K562 (cell line): ENCODE results near the gene MGAT4B. TPM values are rescaled to one million over a fixed set of nuclear protein-coding genes. Genes with fewer than 3 reads are reported as not detected.

Experiments
- GABPA ChIP-seq: fragments of 200-800 bp; sonication (Bioruptor generic); conservative IDR thresholded peaks from 2 replicates; pipeline ENCODE4 v1.6.1; 2016; ENCODE audit warnings: low read depth, missing genetic modification characterization, missing compliant biosample characterization
- HDAC8 ChIP-seq: fragments of 450-650 bp; IDR thresholded peaks from 2 replicates; pipeline ENCODE4 v1.6.1; 2016; ENCODE audit warnings: mild to moderate bottlenecking, missing genetic modification characterization, moderate library complexity, missing compliant biosample characterization
- HNRNPL ChIP-seq: fragments of 200-400 bp; formaldehyde crosslinking; IDR thresholded peaks from 2 replicates; pipeline ENCODE4 v1.6.1; 2017; ENCODE audit warnings: low read depth, mild to moderate bottlenecking, low read length
- KLF1 ChIP-seq: fragments of 450-650 bp; IDR thresholded peaks from 2 replicates; pipeline ENCODE4 v1.6.1; 2016; ENCODE audit warnings: missing genetic modification characterization, missing compliant biosample characterization
- NCOA6 ChIP-seq: fragments of 450-650 bp; IDR thresholded peaks from 2 replicates; pipeline ENCODE4 v1.6.1; 2017; ENCODE audit warnings: mild to moderate bottlenecking
- NR0B1 ChIP-seq: fragments of 450-650 bp; IDR thresholded peaks from one replicate; pipeline ENCODE4 v1.6.1; 2018; ENCODE audit warnings: mild to moderate bottlenecking, moderate library complexity; ENCODE audit not compliant: partially characterized antibody
- RBM25 ChIP-seq: fragments of 200-400 bp; formaldehyde crosslinking; IDR thresholded peaks from 2 replicates; pipeline ENCODE4 v1.6.1; 2018; ENCODE audit warnings: low read length, low read depth, moderate library complexity; ENCODE audit not compliant: severe bottlenecking
- SP2 ChIP-seq: IDR thresholded peaks from 2 replicates; pipeline ENCODE4 v1.6.1; 2011; ENCODE audit warnings: mild to moderate bottlenecking, low read depth, low read length, moderate library complexity; ENCODE audit not compliant: poor library complexity, severe bottlenecking; ENCODE audit errors: extremely low read depth
- ZC3H8 ChIP-seq: fragments of 450-650 bp; IDR thresholded peaks from 2 replicates; pipeline ENCODE4 v1.6.1; 2017
- ZNF232 ChIP-seq: sonication (generic); formaldehyde crosslinking; IDR thresholded peaks from 2 replicates; pipeline ENCODE4 v1.8.0; 2022; ENCODE audit warnings: mild to moderate bottlenecking, missing genetic modification reagents
- ZNF75A ChIP-seq: fragments of 450-650 bp; formaldehyde crosslinking; IDR thresholded peaks from 2 replicates; pipeline ENCODE4 v1.4.0; 2020; ENCODE audit warnings: mild to moderate bottlenecking
- polyA plus RNA-seq, 8 experiments: library from polyadenylated mRNA; depleted of rRNA in 4 of 8; stranded (reverse) in 5 of 8; unstranded in 3 of 8; fragments of >200 nt; fragmentation: Nextera tagmentation in 2 of 8; fragmentation: Illumina TruSeq in 1 of 8; extraction: Ambion mirVana in 2 of 8; extraction: Trizol in 1 of 8; gene quantifications; 2 replicates each; pipeline versions ENCODE4 v1.2.1 to v1.2.3, GENCODE V29; 2011 to 2014; ENCODE audit warnings: inconsistent platforms in 1 of 8, missing spikeins in 1 of 8
- total RNA-seq, 7 experiments: library from RNA; depleted of rRNA in 6 of 7; stranded (reverse); fragments of >200 nt in 6 of 7; fragmentation: Illumina TruSeq in 2 of 7; extraction: Trizol in 2 of 7; gene quantifications; 2 replicates each; pipeline versions ENCODE4 v1.2.1 to v1.2.3, GENCODE V29; 2011 to 2021; ENCODE audit warnings: low replicate concordance in 1 of 7
- TF ChIP-seq, protein P1 (sequence below): fragments of 250-450 bp; sonication (Bioruptor Pico); IDR thresholded peaks from 2 replicates; pipeline ENCODE4 v1.9.0; 2021; ENCODE audit warnings: mild to moderate bottlenecking
- TF ChIP-seq, protein P2 (sequence below): IDR thresholded peaks from 3 replicates; pipeline ENCODE4 v1.6.1; 2011; ENCODE audit warnings: borderline replicate concordance, mild to moderate bottlenecking; ENCODE audit not compliant: insufficient read length, insufficient read depth
- TF ChIP-seq, protein P3 (sequence below): fragments of 150-350 bp; conservative IDR thresholded peaks from 2 replicates; pipeline ENCODE4 v1.6.1; 2014; ENCODE audit warnings: low read length
- TF ChIP-seq, protein P4 (sequence below): fragments of 250-450 bp; sonication (Bioruptor Pico); IDR thresholded peaks from 2 replicates; pipeline ENCODE4 v1.8.0; 2021; ENCODE audit warnings: mild to moderate bottlenecking, moderate library complexity
- TF ChIP-seq, protein P5 (sequence below): sonication (generic); formaldehyde crosslinking; IDR thresholded peaks from 2 replicates; pipeline ENCODE4 v1.8.1; 2023; ENCODE audit warnings: mild to moderate bottlenecking, missing genetic modification reagents
- TF ChIP-seq, protein P6 (sequence below): sonication (generic); formaldehyde crosslinking; IDR thresholded peaks from 2 replicates; pipeline ENCODE4 v1.8.0; 2022; ENCODE audit warnings: mild to moderate bottlenecking, missing genetic modification reagents

The MGAT4B gene
- total and polyA plus RNA-seq, 9 of the 15 experiments (the other 6 are each of a cell fraction or from before 2014, with no cell fraction given) = 0.34 to 133 (median 75.4) TPM

GRCh38 chr5:179805529-179806249 is 977 bp downstream of the MGAT4B start (continued):
- no peak for TF ChIP-seq SP2
- no peak for TF ChIP-seq ZC3H8
- TF ChIP-seq, protein P1, sequence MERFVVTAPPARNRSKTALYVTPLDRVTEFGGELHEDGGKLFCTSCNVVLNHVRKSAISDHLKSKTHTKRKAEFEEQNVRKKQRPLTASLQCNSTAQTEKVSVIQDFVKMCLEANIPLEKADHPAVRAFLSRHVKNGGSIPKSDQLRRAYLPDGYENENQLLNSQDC (CRISPR knock-in tag) = no peak
- TF ChIP-seq NCOA6 = no peak
- no peak for TF ChIP-seq ZNF232 (CRISPR knock-in tag)
- TF ChIP-seq, protein P2, sequence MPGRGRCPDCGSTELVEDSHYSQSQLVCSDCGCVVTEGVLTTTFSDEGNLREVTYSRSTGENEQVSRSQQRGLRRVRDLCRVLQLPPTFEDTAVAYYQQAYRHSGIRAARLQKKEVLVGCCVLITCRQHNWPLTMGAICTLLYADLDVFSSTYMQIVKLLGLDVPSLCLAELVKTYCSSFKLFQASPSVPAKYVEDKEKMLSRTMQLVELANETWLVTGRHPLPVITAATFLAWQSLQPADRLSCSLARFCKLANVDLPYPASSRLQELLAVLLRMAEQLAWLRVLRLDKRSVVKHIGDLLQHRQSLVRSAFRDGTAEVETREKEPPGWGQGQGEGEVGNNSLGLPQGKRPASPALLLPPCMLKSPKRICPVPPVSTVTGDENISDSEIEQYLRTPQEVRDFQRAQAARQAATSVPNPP = no peak
- 0 out of 2 replicates have a peak, but pooled peaks have one; percentile 52 for TF ChIP-seq GABPA (tag)
- TF ChIP-seq KLF1 (tag) = no peak
- TF ChIP-seq ZNF75A = no peak
- TF ChIP-seq HDAC8 = no peak
- TF ChIP-seq, protein P3, sequence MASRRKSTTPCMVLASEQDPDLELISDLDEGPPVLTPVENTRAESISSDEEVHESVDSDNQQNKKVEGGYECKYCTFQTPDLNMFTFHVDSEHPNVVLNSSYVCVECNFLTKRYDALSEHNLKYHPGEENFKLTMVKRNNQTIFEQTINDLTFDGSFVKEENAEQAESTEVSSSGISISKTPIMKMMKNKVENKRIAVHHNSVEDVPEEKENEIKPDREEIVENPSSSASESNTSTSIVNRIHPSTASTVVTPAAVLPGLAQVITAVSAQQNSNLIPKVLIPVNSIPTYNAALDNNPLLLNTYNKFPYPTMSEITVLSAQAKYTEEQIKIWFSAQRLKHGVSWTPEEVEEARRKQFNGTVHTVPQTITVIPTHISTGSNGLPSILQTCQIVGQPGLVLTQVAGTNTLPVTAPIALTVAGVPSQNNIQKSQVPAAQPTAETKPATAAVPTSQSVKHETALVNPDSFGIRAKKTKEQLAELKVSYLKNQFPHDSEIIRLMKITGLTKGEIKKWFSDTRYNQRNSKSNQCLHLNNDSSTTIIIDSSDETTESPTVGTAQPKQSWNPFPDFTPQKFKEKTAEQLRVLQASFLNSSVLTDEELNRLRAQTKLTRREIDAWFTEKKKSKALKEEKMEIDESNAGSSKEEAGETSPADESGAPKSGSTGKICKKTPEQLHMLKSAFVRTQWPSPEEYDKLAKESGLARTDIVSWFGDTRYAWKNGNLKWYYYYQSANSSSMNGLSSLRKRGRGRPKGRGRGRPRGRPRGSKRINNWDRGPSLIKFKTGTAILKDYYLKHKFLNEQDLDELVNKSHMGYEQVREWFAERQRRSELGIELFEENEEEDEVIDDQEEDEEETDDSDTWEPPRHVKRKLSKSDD = no peak
- TF ChIP-seq NR0B1 = no peak
- TF ChIP-seq, protein P4, sequence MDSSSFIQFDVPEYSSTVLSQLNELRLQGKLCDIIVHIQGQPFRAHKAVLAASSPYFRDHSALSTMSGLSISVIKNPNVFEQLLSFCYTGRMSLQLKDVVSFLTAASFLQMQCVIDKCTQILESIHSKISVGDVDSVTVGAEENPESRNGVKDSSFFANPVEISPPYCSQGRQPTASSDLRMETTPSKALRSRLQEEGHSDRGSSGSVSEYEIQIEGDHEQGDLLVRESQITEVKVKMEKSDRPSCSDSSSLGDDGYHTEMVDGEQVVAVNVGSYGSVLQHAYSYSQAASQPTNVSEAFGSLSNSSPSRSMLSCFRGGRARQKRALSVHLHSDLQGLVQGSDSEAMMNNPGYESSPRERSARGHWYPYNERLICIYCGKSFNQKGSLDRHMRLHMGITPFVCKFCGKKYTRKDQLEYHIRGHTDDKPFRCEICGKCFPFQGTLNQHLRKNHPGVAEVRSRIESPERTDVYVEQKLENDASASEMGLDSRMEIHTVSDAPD (CRISPR knock-in tag) = no peak
- TF ChIP-seq HNRNPL = peak; percentile 38; the same call in 1 of the 2 replicates
- TF ChIP-seq, protein P5, sequence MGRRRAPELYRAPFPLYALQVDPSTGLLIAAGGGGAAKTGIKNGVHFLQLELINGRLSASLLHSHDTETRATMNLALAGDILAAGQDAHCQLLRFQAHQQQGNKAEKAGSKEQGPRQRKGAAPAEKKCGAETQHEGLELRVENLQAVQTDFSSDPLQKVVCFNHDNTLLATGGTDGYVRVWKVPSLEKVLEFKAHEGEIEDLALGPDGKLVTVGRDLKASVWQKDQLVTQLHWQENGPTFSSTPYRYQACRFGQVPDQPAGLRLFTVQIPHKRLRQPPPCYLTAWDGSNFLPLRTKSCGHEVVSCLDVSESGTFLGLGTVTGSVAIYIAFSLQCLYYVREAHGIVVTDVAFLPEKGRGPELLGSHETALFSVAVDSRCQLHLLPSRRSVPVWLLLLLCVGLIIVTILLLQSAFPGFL (CRISPR knock-in tag) = no peak
- TF ChIP-seq, protein P6, sequence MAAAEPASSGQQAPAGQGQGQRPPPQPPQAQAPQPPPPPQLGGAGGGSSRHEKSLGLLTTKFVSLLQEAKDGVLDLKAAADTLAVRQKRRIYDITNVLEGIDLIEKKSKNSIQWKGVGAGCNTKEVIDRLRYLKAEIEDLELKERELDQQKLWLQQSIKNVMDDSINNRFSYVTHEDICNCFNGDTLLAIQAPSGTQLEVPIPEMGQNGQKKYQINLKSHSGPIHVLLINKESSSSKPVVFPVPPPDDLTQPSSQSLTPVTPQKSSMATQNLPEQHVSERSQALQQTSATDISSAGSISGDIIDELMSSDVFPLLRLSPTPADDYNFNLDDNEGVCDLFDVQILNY (CRISPR knock-in tag) = no peak
- TF ChIP-seq RBM25 = no peak
